HG03039 (cell line): ENCODE data around the gene URM1.

ENCODE experiments used
- ATAC-seq: cut with Tn5 transposase; IDR thresholded peaks from one replicate; pipeline ENCODE4 v1.9.1; 2021; ENCODE audit warnings: mild to moderate bottlenecking, moderate library complexity; ENCODE audit not compliant: unreplicated experiment

Gene URM1

DNA sequence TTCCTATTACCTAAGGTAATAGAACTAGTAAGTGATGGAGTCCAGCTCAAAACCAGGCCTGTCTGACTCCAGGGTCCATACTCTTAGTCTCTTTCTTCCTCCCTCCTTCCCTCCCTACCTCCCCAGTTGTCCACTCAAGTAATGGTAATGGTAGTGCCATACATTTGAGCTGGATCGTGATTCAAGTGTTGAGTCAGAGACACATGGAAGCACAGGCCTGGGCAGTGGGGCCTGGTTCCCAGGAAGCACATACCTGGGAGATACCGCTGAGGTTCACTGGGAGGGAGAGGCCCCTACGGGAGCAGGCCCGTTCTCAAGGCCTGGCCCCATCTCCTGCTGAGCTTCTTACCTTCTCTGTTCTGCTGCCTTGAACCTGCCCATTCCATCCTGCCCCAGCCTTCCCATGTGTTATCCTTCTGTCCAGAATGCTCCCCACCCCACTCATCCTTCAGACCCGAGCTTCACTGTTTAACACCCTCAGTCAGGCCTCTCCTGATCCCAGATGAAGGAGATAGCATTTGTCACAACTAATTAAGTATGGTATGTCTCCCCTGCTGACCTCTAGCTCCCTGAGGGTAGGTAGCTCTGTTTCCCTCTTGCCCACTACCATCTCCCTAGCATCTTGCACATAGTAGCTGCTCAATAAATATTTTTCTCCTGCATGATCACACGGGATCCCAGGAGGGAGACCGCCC is 13.8 kb downstream of the URM1 start:
- ATAC-seq, result no peak

DNA sequence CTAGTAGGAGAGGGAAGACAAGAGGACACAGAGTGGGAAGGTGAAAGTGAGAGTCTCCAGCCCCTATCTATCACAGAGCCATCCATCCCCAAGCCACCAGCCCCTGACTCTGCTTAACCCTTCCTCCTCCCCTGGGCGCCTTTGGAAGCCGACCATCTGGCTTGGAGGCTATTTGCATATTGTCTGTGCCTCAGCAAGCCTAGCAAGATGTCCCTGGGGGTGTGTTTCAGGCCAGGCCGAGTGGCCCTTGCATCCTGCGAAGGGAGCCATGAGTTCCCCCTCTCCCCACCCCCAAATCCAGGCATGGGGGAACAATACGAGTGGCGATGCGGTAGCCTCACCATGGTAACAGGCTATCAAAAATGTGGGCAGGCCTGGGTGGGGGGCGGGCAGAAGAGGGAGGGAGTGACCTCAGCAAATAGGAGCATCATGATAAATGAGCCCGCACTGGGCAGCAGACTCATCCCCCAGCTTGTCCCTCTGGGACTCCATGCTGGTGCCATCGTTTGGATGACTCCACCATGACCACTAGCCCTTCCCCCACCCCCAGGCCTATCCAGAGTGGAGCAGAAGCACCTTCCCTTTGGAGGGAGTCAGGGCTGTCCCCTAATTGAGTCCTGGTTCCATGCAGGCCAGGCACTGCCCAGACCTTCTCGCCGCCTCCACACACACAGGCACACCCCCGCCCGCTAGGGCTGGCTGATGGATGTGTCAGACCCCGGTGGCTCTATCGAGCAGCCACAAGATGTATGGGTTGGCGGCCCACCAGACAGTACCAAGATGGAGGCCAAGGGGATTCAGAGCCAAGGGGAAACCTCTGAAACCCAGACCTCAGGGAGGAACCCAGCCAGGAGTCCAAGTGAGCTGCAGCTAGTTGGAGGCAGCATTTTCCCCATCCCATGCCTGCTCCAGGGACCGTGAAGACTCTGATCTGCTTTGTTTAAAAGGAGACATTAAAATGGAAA is 14.6 kb downstream of the URM1 start:
- no peak for ATAC-seq

DNA sequence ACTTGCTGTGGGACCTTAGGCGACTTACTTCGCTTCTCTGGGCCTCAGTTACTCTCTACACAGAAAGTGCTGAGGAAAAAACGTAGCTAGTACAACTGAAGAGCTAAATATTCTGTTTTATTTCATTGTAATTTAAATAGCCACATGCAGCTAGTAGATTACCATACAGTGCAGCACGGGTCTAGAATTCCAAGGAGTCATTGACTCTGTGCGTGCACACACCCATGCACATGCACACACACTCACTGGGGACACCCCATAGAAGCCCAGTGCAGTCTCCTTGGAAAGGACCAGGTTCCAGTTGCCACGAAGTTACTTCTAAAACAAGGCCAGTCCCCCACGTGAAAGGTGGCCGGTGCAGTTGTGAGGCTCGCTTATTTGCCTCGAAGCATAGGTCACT is 17.0 kb downstream of the URM1 start:
- no peak for ATAC-seq

DNA sequence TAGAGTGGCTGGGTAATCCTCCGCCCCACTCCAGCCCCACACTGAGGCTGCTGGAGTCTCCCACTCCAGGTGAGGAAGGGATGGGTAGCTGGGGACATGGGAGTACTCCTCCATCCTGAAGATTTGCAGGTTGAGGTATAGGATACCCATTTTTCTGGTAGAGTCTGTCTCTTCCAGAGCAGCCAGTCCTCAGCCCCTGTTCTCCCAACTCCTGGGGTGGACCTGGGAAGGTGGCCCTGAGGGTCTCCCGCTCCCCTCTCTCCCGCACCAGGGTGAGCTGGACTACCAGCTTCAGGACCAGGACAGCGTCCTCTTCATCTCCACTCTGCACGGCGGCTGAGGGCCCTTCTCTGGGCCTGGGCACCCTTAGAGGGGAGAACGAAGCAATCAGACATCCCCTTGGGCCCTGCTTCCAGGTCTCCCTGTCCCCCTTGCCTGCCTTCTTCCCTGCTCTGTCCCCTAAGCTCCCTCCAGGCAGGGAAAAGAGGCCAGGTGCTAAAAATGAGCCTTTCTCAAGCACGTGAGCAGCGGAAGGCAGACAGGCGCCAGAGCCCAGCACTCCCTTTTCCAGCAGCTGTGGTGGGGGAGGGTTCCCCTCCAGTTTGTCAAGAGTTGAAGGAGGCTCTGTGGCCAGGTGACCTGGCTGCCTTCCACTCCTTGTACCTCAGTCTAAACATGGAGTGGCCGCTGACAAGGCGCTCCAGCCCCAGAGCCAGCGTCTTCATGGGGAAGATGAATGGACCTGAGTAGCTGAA is 18.4 kb downstream of the URM1 start:
- no peak for ATAC-seq

DNA sequence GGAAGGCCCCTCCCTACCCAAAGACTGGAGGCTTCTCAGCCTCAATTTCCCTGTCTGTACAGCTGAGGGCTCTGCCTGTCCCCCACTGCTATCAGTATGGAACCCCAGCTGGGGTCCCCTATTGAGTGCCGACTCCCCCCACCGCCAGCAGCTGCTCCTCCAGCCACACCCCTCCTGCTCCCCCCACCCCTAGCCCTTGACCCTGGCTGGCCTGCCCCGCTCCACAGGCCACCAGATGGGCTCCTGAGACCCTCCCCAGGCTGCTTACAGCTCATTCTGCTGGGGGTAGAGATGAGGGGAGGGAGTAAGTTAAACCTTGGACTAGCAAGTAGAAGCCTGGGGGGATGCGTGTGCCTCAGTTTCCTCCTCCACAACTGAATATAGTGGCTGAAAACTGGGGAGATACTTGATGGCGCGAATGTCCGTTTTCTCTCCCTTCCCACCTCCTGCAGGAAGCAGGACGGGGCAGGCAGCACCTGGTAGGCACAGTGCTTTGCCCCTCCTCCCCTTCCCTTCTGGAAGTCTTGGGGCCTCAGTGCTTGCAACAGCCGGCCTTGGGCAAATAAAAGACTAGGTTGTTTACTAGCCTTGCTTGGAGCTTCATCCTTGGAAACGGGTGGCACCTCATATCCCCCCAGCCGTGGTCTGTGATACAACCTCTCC is 19.1 kb downstream of the URM1 start:
- ATAC-seq, result no peak

DNA sequence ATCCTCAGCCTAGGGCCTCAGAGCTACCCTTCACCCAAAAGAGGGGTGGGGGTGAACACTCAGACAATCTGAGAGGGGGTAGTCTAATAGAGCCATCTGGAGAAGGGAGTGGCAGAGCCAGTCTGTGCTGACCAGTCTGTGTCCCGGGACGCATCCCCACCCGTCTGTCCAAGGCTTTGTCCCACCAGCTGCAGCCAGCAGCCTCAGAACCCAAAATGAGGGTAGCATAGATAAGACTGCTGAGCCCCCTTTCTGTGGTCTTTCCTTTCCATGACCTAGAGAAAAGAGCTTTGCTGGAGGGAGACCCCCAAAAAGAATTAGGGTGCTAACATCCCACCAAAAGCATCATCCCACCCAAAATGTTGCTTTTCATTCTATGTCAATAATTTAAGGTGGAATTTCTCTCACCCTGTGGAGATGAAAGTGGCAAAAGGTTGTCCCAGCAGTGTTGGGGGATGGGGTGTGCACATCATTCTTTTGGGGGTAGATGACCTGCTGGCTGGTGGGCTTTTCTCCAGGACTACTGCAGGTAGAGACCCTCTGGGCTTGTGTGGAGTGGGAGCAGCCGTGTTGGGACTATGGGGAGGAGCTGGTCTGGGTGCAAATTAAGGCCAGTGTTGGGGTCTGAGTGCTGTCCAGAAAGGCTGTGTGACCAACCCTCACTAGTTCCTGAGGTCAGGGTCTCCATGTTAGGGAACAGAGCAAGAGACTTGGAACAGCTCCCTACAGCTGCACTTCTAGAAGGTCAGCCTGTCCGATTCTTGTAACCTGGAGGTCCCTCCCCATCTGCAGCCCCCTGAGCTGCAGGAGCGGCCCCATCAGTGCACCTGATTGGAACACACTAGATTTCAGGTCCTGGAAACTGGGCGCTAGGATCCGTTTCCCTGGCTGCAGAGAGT is 19.9 kb downstream of the URM1 start:
- ATAC-seq, result no peak

DNA sequence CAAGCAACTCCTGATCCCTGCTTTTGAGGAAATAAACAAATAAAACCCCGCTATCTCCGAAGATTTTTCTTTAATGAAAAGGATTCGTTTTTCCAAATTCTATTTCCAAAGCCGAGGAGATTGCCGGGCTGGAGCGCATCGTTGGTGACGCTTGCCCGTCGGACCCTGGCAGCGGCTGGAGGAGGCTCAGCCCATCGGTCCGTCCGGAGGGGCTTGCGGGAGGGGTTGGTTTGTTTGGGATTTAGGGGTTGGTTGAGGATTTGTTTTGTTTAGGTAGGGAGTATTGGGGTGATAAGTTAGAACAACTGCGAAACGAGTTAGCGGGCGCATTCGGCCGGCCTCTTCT is 20.8 kb downstream of the URM1 start:
- no peak for ATAC-seq

DNA sequence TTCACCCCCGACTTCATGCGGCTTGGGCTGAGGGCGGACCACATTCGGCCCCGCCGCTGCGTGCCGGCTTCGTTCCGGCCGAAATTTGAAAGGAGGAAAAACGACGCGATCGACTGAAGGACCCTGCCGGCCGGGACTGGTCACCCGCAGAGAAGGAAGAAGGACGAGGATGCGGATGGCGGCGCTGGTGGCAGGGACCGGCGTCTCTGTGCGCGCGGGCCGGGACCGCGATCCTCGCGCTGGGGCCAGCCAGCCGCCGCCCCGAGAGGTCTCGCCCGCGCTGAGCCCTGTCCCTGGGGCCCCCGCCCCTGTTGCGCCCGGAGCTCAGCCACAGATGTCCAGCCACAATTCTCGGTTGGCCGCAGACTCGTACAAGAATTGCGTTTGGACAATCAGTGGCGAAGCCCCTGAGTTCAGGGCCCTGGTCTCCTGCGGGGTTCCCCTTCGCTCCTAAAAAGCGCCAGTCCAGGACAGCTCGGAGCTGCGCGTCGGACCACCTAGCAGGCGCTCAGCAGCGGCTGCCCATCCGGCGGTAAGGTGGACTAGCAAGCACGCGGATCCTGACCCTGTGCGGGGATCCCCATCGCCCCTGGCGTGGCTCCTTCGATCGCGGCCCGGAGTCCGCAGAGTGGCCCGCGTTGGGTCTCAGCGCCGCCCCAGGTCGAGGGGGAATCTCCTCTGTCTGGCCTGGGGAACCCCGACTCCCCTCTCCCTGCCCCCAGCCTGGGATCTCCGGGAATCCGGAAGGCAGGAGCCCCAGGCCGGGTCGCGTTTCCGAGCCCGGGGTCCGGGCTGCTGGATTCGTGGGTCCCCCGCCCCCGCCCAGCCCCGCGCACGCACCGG is 21.3 kb downstream of the URM1 start:
- no peak for ATAC-seq

DNA sequence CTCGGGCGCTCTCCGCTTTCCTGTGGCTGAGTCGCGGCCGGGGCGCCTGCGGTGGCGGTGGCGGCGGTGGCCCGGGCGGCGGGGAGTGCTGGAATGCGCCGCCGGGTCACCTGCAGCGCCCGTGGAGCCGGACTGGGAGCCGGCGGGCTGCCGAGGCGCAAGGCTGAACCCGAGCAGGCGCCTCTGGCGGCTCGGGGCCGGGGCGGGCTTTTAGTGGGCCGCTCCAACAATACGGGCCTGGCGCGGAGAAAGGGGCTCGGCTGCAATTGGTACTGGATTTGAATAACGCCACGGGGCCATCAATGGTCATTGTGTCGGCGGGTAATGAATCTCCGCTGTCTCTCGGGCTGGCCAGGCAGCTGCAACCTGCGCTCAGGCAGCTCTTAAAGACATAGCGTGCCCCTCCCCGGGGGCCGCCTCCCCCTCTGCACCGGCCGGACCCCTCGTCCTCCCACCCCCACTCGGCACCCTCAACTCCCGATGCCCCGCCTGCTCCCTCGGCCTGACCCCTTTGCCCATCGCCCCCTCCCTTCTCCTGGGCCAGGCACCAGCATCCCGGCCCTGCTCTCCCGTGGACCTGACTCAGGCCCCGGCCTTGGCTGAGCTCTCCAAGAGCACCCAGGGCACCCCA is 22.1 kb downstream of the URM1 start:
- no peak for ATAC-seq

DNA sequence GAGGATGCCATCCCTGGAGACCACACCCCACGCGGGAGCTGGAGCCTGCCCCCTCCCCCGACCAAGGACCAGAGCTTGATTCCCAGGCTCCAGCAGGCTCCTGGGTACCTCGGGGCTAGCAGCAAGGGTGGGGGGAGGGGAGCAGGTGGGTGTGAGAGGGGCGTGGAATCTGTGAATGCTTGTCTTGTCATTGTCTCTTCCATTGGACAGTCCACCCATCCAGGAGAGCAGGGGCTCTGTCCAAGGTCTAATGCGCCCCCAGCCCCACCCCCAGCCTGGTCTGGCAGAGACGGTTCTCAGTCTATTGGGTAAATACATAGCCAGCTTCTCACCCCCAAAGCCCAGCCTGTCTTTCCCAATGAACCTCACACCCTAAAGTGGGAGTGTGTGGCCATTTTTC is 22.8 kb downstream of the URM1 start:
- ATAC-seq, result no peak

DNA sequence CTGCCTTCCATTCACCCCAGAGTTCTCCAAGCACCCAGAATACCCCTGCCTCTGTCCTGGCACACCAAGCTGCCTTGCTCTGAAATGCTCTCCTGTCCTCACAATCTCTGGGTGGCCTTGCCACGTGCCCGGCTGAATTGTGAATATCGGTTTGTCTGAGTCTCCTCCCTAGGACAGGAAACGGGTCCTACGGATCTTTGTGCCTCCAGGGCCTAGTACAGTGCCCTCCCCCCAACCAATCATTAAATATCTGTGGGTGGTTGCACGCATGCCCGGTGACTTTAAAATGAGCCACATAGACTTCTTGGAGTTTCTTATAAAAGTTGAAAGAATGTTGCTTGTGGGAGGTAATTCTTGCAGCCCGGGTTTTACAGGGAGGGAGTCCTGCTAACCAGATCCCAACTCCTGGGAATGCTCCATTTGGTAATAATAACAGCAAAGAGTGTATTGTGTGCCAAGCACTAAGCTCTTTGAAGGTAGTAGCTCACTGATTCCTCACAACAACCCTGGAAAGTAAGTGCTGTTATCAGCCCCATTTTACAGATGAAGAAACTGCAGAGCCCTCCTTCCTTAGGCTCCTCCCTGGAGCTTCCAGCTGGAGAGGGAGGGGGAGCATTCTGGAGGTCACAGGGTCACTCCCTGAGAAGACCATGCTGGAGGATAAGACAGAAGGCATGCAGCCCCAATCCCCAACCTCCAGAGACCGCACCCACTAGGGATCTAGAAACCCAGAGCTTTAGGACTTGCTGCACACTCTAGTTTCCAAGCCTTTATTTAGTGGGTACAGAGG is 23.4 kb downstream of the URM1 start:
- no peak for ATAC-seq

DNA sequence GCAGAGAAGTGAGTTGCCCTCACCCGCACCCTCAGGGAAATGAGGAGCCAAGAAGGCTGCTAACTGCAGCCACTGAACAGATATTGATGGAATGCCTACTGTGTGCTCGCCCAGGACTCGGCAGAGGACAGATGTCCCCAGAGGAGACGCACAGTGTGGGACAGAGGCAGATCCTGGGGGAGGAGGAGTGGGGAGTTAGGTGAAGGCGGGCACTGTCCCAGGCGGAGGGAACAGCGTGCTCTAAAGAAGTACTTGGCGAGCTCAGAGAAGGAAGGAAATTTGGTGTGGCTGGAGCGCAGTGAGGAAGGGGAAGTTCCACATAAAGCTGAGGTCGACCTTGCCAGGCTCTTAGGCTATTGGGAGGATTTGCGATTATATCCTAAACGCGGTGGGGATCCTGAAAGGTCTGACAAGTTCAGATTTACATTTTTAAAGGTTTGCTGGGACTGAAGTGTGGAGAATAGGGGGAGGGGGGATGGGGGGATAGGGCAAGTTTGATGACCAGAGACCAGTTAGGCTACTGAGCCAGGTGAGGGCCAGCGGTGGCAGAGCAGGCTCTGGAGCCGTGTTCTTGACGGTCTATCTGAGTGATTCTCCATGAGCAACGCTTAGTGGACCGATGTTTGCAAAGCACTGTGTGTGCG is 25.9 kb downstream of the URM1 start:
- ATAC-seq, result no peak

DNA sequence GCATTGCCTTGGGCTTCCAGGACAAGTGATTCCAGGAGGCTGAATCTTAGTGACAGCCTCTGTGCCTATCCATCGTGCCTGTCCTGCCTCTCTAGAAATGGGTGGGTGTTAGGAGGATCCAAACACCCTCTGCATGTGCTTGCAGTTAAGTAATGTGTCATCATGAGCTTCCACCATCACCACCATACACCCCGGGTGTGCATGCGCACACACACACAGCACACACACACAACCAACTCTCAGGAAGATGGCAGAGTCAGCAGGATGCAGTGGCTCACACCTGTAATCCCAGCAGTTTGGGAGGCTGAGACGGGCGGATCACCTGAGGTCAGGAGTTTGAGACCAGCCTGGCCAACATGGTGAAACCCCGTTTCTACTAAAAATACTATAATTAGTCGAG is 26.7 kb downstream of the URM1 start:
- no peak for ATAC-seq

DNA sequence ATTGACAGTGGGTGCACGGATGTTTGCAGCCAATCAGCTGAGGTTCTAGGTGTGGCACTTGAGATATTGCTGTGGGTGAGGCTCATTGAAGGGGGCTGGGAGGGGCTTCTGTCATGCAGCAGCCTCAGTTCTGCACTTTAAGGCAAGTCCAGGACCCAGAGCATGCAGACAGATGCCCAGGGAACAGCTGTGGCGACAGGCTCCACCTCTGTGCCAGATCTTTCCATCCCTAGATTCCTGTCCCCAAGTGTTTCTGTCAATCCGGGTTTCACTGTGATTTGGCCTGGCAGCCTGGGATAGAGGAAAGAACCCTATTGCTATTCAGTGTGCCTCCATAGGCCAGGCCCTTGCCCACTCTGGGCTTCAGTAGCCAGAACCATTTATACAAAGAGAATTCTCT is 28.7 kb downstream of the URM1 start:
- ATAC-seq, result no peak

DNA sequence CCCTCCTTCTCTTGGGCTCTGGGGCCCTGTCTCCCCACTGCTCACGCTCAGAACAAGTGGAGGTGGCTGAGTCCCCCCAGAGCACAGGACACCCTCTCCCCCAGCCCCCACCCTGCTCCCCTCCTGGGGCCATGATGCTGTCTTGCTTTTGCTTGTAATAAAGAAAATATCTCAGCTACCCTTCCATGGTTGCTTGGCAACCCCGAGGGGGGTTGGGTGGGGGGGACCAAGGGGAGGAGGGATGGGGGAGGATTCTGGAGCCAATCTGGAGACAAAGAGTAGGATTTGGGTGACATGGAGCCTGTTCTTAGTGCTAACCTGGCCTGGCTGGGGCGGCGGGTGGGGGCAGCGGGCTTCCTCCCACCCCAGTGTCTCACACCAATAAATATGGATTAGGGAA is 33.4 kb downstream of the URM1 start:
- ATAC-seq, result no peak

DNA sequence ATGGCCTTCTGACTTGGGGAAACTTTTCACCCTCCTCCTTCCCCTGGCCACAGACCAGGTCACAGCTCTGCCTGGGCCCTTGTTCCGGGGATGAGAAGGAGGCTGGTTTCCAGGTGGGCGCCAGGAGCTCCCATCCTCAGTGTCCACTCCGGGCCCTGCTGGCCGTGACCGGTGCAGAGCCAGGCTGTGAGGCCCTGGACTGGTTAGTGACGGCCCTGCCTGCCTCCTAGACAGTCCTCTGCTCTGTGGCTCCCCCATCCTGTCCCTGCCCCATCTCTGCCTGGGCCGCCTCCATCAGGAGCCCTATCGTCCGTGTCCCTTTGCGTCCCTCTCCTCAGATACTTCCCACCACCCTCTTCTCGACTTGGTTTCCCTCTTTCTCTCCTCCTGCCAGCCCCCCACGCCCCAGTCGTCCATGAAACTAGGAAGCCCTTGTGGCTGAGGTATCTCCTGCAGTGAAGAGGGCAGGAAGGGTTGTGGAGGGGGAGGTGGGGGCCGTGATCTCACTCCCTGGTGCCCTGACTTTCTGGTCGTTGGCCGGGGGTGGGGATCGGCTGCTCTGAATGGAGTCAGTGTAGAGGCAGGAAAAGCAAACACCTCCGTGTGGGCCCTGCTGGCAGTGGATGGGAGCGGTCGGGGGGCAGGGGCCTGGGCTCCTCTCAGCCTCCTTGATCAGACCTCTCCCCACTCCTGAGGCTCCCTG is 34.1 kb downstream of the URM1 start:
- no peak for ATAC-seq

DNA sequence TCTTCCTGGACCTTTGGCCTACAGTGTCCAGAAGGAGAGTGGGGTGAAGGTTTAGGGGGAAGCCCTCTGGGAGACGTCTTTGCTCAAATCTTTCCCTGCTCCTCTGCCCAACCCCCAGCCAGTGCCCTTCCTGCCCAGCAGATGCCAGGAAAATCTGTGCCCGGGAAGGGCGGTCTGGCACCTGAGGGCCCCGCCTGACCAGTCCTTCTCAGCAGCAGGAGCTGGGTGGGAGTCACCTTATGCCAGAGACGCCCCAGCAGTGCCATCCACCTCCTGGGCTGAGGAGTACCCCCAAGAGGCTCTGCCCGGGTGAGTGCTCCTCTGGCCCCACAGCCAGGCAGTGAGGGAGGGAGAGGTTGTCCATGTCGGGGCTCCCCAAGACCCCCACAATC is 34.6 kb downstream of the URM1 start:
- ATAC-seq, result no peak
